Smooth muscle cell (in vitro differentiated cells): Measurements from ENCODE around the gene SPINDOC. TPM values are rescaled to one million over a fixed set of nuclear protein-coding genes. Genes with fewer than 3 reads are reported as not detected.

Experiments used
- DNase-seq: peaks from one replicate; lab custom pipeline; 2025; ENCODE audit not compliant: unreplicated experiment; lab: John Stamatoyannopoulos, UW
- H2AFZ ChIP-seq: fragments of 200-600 bp; sonication (generic); 2 replicates; pipeline ENCODE4 v1.6.0; 2016; ENCODE audit warnings: antibody characterized with exemption, low read depth, mild to moderate bottlenecking
- H3F3A ChIP-seq: fragments of 200-600 bp; sonication (generic); 2 replicates; pipeline ENCODE4 v1.6.0; 2017; ENCODE audit warnings: antibody characterized with exemption, low read depth
- H3K27ac ChIP-seq: fragments of 200-600 bp; sonication (generic); 2 replicates; pipeline ENCODE4 v1.5.1; 2016; ENCODE audit warnings: low read depth, mild to moderate bottlenecking
- H3K27me3 ChIP-seq: fragments of 200-600 bp; sonication (generic); 2 replicates; pipeline ENCODE4 v1.6.1; 2016; ENCODE audit warnings: low read depth, mild to moderate bottlenecking
- H3K36me3 ChIP-seq: fragments of 200-600 bp; sonication (generic); 2 replicates; pipeline ENCODE4 v1.5.1; 2016; ENCODE audit warnings: low read depth
- H3K4me1 ChIP-seq: fragments of 200-600 bp; sonication (generic); 2 replicates; pipeline ENCODE4 v1.5.1; 2016; ENCODE audit warnings: low read depth
- H3K4me2 ChIP-seq: fragments of 200-600 bp; sonication (generic); 2 replicates; pipeline ENCODE4 v1.6.0; 2016; ENCODE audit warnings: mild to moderate bottlenecking
- H3K4me3 ChIP-seq: fragments of 200-600 bp; sonication (generic); 2 replicates; pipeline ENCODE4 v1.5.1; 2016; ENCODE audit warnings: mild to moderate bottlenecking
- H3K79me2 ChIP-seq: fragments of 200-600 bp; sonication (generic); 2 replicates; pipeline ENCODE4 v1.6.0; 2016; ENCODE audit warnings: low read depth, mild to moderate bottlenecking
- H3K9ac ChIP-seq: fragments of 200-600 bp; sonication (generic); 2 replicates; pipeline ENCODE4 v1.6.0; 2016; ENCODE audit warnings: low read depth
- H3K9me3 ChIP-seq: fragments of 200-600 bp; sonication (generic); replicated peaks from 2 replicates; pipeline ENCODE4 v1.5.1; 2016; ENCODE audit warnings: low read depth
- H4K20me1 ChIP-seq: fragments of 200-600 bp; sonication (generic); 2 replicates; pipeline ENCODE4 v1.6.0; 2016; ENCODE audit warnings: low read depth
- WGBS: methylation state at CpG from one replicate; pipeline ENCODE4 v1.1.7; 2016; ENCODE audit warnings: low lambda C conversion rate; 5-methylcytosine and 5-hydroxymethylcytosine counted together
- polyA plus RNA-seq: library from polyadenylated mRNA; unstranded; fragments of >200 nt; fragmentation: Nextera tagmentation; extraction: Ambion mirVana; gene quantifications from 2 replicates; pipeline ENCODE4 v1.2.1, GENCODE V29; 2016
- total RNA-seq: library from RNA; depleted of rRNA; stranded (reverse); fragments of >200 nt; gene quantifications from 2 replicates; pipeline ENCODE4 v1.2.3, GENCODE V29; 2014
- TF ChIP-seq, protein P1 (sequence below): fragments of 200-600 bp; sonication (generic); IDR thresholded peaks from 2 replicates; pipeline ENCODE4 v1.5.1; 2017; ENCODE audit warnings: borderline replicate concordance, mild to moderate bottlenecking, antibody characterized with exemption; ENCODE audit not compliant: insufficient read depth, poor library complexity, severe bottlenecking

SPINDOC gene
- total and polyA plus RNA-seq, 2 experiments from 2014 or later = 13.6 to 13.7 TPM

DNA sequence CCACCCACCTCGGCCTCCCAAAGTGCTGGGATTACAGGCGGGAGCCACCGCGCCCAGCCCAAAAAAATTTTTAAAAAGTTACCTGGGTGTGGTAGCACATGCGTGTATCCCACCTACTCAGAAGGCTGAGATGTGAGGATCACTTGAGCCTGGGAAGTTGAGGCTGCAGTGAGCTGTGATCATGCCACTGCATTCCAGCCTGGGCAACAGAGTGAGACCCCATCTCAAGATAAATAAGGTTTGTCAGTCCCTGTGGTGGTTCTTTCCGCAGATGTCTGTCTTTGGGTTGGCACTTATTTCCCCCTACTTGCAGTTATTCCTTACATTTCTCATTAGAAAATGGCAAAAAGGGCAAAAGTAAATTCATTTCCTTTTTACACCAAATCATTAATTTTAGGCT is 33.6 kb downstream of the SPINDOC start:
- no peaks in the 10 kb centered on the region for H3K36me3 ChIP-seq
- no peak overlapping the region for H3K4me3 ChIP-seq
- peak overlapping the region; percentile 69 for H3K27ac ChIP-seq
- no peaks in the 10 kb centered on the region for H3K27me3 ChIP-seq
- peak overlapping the region; percentile 50 for H3K9ac ChIP-seq
- peaks cover 16% of the 10 kb centered on the region for H3K4me1 ChIP-seq
- DNase-seq = no peak
- no peak overlapping the region for H2AFZ ChIP-seq
- no peak overlapping the region for H3K4me2 ChIP-seq
- peaks cover 89% of the 10 kb centered on the region for H3K79me2 ChIP-seq
- peaks cover 6% of the 10 kb centered on the region for H3F3A ChIP-seq
- WGBS = 99% methylated on average over 6 of the region's 6 CpGs
- peaks cover 98% of the 10 kb centered on the region for H4K20me1 ChIP-seq
- no peaks in the 10 kb centered on the region for H3K9me3 ChIP-seq
- TF ChIP-seq, protein P1, sequence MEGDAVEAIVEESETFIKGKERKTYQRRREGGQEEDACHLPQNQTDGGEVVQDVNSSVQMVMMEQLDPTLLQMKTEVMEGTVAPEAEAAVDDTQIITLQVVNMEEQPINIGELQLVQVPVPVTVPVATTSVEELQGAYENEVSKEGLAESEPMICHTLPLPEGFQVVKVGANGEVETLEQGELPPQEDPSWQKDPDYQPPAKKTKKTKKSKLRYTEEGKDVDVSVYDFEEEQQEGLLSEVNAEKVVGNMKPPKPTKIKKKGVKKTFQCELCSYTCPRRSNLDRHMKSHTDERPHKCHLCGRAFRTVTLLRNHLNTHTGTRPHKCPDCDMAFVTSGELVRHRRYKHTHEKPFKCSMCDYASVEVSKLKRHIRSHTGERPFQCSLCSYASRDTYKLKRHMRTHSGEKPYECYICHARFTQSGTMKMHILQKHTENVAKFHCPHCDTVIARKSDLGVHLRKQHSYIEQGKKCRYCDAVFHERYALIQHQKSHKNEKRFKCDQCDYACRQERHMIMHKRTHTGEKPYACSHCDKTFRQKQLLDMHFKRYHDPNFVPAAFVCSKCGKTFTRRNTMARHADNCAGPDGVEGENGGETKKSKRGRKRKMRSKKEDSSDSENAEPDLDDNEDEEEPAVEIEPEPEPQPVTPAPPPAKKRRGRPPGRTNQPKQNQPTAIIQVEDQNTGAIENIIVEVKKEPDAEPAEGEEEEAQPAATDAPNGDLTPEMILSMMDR = no peak

DNA sequence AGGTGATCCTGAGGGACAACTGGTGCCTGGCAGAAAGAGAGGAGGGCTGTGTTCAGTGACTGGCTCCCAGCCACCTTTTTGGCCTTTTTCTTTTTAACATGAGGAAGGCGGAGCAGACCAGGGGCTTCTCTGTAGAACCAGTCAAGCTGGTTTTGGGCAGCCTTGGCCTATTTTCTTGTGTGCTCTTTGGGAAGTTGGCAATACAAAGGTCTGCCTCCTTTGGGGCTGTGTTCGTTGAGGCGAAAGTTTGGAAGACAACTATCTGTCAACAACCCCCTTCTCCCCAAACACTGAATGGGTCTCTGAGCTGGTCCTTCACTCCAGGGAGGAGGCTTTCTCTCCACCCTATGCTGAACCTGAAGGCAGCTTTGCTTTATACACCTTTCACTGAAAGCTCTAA is 34.1 kb downstream of the SPINDOC start:
- Histone ChIP-seq H3K9ac (peak overlapping the region; percentile 50), H3K36me3 (no peaks in the 10 kb centered on the region), H3K4me1 (peaks cover 12% of the 10 kb centered on the region), H4K20me1 (peaks cover 97% of the 10 kb centered on the region), H3K9me3 (no peaks in the 10 kb centered on the region), H3K4me2 (peak overlapping the region; percentile 62), H3K27me3 (no peaks in the 10 kb centered on the region), H2AFZ (no peak overlapping the region), H3K27ac (peak overlapping the region; percentile 69), H3K79me2 (peaks cover 87% of the 10 kb centered on the region), H3K4me3 (no peak overlapping the region), H3F3A (peaks cover 6% of the 10 kb centered on the region)
- TF ChIP-seq, protein P1 = no peak
- no peak for DNase-seq
- 72% methylated on average over 3 of the region's 3 CpGs for WGBS

DNA sequence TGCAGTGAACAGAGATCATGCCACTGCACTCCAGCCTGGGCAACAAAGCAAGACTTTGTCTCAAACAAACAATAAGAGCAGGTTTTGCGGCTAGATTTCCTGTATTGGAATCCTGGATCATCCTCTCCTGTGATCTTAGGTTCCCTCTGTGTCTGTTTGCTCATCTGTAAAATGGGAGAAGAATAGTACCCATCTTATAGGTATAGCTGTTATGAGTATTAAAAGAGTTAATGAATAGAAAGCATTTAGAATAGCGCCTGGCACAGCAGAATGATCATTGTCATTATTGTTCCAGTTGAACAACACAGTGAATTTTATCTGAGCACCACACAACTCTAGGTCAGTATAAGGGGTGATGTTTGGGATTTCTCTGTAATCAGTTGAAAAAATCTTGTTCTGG is 36.4 kb downstream of the SPINDOC start:
- Histone ChIP-seq H3K27me3 (no peaks in the 10 kb centered on the region), H3F3A (peaks cover 16% of the 10 kb centered on the region), H3K79me2 (peaks cover 84% of the 10 kb centered on the region), H3K4me2 (no peak overlapping the region), H4K20me1 (peaks cover 97% of the 10 kb centered on the region), H3K4me1 (peaks cover 4% of the 10 kb centered on the region), H3K9ac (no peak overlapping the region), H3K27ac (no peak overlapping the region), H2AFZ (no peak overlapping the region), H3K4me3 (no peak overlapping the region), H3K36me3 (no peaks in the 10 kb centered on the region), H3K9me3 (no peaks in the 10 kb centered on the region)
- WGBS = 94% methylated on average over 2 of the region's 2 CpGs
- TF ChIP-seq, protein P1 = no peak
- DNase-seq = no peak

GRCh38 chr11:63850920-63851319 is 37.7 kb downstream of the SPINDOC start:
- Histone ChIP-seq H3K4me1 (peaks cover 8% of the 10 kb centered on the region), H3F3A (peaks cover 13% of the 10 kb centered on the region), H2AFZ (no peak overlapping the region), H3K36me3 (no peaks in the 10 kb centered on the region), H3K9me3 (no peaks in the 10 kb centered on the region), H4K20me1 (peaks cover 97% of the 10 kb centered on the region), H3K4me2 (no peak overlapping the region), H3K79me2 (peaks cover 91% of the 10 kb centered on the region), H3K4me3 (no peak overlapping the region), H3K9ac (no peak overlapping the region), H3K27me3 (no peaks in the 10 kb centered on the region), H3K27ac (no peak overlapping the region)
- no peak for DNase-seq
- TF ChIP-seq, protein P1 = no peak
- 94% methylated on average over 5 of the region's 5 CpGs for WGBS
